ENCODE results near the gene APH1B.

DNA sequence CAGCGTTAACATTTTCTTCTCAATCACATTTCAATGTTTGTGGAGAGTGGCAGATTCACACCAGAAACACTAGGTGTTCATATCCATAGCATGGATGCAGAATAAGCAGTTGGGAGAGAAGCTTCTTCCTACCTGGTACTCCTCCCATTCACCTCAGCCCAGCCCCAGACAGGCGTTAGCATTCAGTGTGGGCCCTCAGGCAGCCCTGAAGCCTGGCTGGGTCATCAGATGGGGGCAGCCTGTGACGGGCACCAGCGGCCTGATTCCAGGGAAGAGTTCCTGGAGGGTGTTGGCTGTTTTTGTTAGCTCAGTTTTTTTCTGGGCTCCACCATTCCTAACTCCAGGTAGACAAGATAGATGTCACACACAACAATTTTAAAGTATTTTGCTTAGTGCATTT is 31.1 kb downstream of the APH1B start:
- TF ChIP-seq, protein P1, sequence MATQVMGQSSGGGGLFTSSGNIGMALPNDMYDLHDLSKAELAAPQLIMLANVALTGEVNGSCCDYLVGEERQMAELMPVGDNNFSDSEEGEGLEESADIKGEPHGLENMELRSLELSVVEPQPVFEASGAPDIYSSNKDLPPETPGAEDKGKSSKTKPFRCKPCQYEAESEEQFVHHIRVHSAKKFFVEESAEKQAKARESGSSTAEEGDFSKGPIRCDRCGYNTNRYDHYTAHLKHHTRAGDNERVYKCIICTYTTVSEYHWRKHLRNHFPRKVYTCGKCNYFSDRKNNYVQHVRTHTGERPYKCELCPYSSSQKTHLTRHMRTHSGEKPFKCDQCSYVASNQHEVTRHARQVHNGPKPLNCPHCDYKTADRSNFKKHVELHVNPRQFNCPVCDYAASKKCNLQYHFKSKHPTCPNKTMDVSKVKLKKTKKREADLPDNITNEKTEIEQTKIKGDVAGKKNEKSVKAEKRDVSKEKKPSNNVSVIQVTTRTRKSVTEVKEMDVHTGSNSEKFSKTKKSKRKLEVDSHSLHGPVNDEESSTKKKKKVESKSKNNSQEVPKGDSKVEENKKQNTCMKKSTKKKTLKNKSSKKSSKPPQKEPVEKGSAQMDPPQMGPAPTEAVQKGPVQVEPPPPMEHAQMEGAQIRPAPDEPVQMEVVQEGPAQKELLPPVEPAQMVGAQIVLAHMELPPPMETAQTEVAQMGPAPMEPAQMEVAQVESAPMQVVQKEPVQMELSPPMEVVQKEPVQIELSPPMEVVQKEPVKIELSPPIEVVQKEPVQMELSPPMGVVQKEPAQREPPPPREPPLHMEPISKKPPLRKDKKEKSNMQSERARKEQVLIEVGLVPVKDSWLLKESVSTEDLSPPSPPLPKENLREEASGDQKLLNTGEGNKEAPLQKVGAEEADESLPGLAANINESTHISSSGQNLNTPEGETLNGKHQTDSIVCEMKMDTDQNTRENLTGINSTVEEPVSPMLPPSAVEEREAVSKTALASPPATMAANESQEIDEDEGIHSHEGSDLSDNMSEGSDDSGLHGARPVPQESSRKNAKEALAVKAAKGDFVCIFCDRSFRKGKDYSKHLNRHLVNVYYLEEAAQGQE (IDR thresholded peaks at IDR 0.05; ENCODE audit: insufficient read depth in 1 of 2, low read depth in 2 of 2, low read length in 1 of 2), result no peak
- TF ChIP-seq, protein P2, sequence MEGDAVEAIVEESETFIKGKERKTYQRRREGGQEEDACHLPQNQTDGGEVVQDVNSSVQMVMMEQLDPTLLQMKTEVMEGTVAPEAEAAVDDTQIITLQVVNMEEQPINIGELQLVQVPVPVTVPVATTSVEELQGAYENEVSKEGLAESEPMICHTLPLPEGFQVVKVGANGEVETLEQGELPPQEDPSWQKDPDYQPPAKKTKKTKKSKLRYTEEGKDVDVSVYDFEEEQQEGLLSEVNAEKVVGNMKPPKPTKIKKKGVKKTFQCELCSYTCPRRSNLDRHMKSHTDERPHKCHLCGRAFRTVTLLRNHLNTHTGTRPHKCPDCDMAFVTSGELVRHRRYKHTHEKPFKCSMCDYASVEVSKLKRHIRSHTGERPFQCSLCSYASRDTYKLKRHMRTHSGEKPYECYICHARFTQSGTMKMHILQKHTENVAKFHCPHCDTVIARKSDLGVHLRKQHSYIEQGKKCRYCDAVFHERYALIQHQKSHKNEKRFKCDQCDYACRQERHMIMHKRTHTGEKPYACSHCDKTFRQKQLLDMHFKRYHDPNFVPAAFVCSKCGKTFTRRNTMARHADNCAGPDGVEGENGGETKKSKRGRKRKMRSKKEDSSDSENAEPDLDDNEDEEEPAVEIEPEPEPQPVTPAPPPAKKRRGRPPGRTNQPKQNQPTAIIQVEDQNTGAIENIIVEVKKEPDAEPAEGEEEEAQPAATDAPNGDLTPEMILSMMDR (IDR thresholded peaks at IDR 0.05), result no peak
- no peak for TF ChIP-seq POLR2AphosphoS5 (IDR thresholded peaks at IDR 0.05; ENCODE audit: low read depth, low read length)
- TF ChIP-seq SIN3A (IDR thresholded peaks at IDR 0.05; ENCODE audit: borderline replicate concordance, insufficient read depth, low read depth, low read length), result no peak
- TF ChIP-seq TCF7L2 (IDR thresholded peaks at IDR 0.05; ENCODE audit: low read depth, low read length), result no peak

Data from Panc1 (cell line).